Measurements from ENCODE around the gene CSMD2. TPM values are rescaled to one million over a fixed set of nuclear protein-coding genes. Genes with fewer than 3 reads are reported as not detected.

CSMD2 gene
- total and polyA plus RNA-seq, 2 experiments from 2014 or later, result 5.3 to 16.6 TPM

DNA sequence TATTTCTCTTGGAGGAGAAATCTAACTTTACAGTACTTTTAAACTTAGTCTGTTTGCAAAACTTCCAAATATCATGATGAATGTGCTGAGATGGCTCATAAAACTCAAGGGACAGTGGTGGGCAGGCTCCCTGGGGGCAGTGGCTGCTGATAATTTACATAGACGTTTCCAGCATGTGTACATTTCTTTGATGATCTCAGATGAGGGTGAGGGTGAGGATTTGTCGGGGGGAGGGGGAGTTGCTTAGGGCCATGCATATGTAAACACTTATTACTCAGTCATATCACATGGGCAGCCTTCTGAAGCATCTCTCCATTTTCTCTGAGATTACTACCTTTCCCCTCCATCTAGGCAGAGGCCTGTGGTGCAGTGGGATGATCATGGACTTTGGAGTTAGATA, 454.1 kb downstream of the CSMD2 start:
- DNase-seq (ENCODE audit: low spot score) (no peak), ATAC-seq (no peak)
- peaks cover 5% of the 10 kb centered on the region; the same call in 1 of the 2 replicates for H3K4me1 ChIP-seq (ENCODE audit: insufficient read depth)
- H3K4me3 ChIP-seq, result no peak overlapping the region
- 0 out of 2 replicates have a peak, but pooled peaks cover 4% of the 10 kb centered on the region for H4K20me1 ChIP-seq (replicated peaks; ENCODE audit: insufficient read depth)
- Mint-ChIP-seq H3K4me3 (no peak overlapping the region), H3K27me3 (ENCODE audit: insufficient read depth, low read depth, poor library complexity) (peaks cover 1% of the 10 kb centered on the region), H3K4me1 (peaks cover 14% of the 10 kb centered on the region; the same call in 2 of the 3 replicates), H3K27ac (no peak overlapping the region; the same call in 1 of the 2 replicates), H3K36me3 (ENCODE audit: low read depth) (peaks cover 30% of the 10 kb centered on the region), H3K9me3 (no peaks in the 10 kb centered on the region)
- no peak overlapping the region for H3K27ac ChIP-seq (ENCODE audit: low read depth)
- no peaks in the 10 kb centered on the region for H3F3A ChIP-seq (replicated peaks; ENCODE audit: low read depth)
- no peaks in the 10 kb centered on the region for H3K79me2 ChIP-seq (replicated peaks; ENCODE audit: insufficient read depth)
- no peak overlapping the region for H3K4me2 ChIP-seq
- no peaks in the 10 kb centered on the region for H3K27me3 ChIP-seq (ENCODE audit: insufficient read depth)
- TF ChIP-seq EZH2phosphoT487 (IDR thresholded peaks at IDR 0.05; ENCODE audit: unreplicated experiment) (no peak), POLR2AphosphoS5 (IDR thresholded peaks at IDR 0.05; ENCODE audit: low read depth) (no peak), EZH2 (IDR thresholded peaks at IDR 0.05; ENCODE audit: low read depth, unreplicated experiment) (no peak), ZNF331 (CRISPR knock-in tag; IDR thresholded peaks at IDR 0.05; ENCODE audit: low read depth) (no peak), ZNF114 (CRISPR knock-in tag; IDR thresholded peaks at IDR 0.05) (no peak), REST (IDR thresholded peaks at IDR 0.05; ENCODE audit: unreplicated experiment) (no peak), CREB1 (CRISPR knock-in tag; IDR thresholded peaks at IDR 0.05; ENCODE audit: low read depth) (no peak), CTCF (conservative IDR thresholded peaks at IDR 0.05; ENCODE audit: low read depth in 2 of 2) (no peak), JUNB (IDR thresholded peaks at IDR 0.05; ENCODE audit: unreplicated experiment) (no peak), STAT1 (IDR thresholded peaks at IDR 0.05; ENCODE audit: unreplicated experiment) (no peak), ZNF462 (CRISPR knock-in tag; IDR thresholded peaks at IDR 0.05) (no peak), NANOG (IDR thresholded peaks at IDR 0.05; ENCODE audit: borderline replicate concordance) (no peak)
- TF ChIP-seq, protein P1, sequence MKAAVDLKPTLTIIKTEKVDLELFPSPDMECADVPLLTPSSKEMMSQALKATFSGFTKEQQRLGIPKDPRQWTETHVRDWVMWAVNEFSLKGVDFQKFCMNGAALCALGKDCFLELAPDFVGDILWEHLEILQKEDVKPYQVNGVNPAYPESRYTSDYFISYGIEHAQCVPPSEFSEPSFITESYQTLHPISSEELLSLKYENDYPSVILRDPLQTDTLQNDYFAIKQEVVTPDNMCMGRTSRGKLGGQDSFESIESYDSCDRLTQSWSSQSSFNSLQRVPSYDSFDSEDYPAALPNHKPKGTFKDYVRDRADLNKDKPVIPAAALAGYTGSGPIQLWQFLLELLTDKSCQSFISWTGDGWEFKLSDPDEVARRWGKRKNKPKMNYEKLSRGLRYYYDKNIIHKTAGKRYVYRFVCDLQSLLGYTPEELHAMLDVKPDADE (IDR thresholded peaks at IDR 0.05), result no peak
- H3K9me2 ChIP-seq (ENCODE audit: insufficient read depth), result no peaks in the 10 kb centered on the region
- no peaks in the 10 kb centered on the region for H3K36me3 ChIP-seq (ENCODE audit: insufficient read depth)
- no peak overlapping the region for H2AFZ ChIP-seq
